GM18499 (cell line): ENCODE data around the gene PLA2G12A.

Experiments
- ATAC-seq: cut with Tn5 transposase; IDR thresholded peaks from one replicate; pipeline ENCODE4 v1.9.1; 2021; ENCODE audit warnings: moderate number of reproducible peaks; ENCODE audit not compliant: insufficient read depth, unreplicated experiment

The PLA2G12A gene

GRCh38 chr4:109729718-109730618 lies at the start of gene PLA2G12A:
PLA2G12A (minus strand) TSS chr4:109730070; CDS start chr4:109729809, 261 bp downstream.
- peak; percentile 54 for ATAC-seq

GRCh38 chr4:109764789-109765402 lies 35.0 kb upstream of the PLA2G12A start:
- no peak for ATAC-seq

- no peak for ATAC-seq
These were observed 34.5 kb upstream of the PLA2G12A start for GRCh38 chr4:109764376-109764775.

DNA sequence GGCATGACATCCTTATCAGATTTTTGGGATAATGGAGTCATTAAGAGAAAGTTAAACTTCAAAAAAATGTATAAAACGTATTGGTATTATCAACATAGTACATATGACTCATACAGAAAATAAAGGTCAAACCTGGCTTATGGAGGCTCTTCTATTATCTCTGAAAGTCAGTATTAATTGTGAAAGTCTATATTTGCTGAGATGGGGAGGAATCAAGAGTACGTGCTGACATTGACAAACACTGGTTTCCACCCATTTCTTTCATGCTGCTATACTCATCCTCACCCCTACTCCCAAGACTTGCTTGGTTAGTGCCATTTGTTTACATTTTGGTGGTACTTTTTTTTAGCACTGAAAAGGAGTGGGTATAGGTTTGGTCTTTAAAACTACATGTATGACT lies 30.8 kb upstream of the PLA2G12A start:
- no peak for ATAC-seq

- no peak for ATAC-seq
These were observed 25.8 kb upstream of the PLA2G12A start for GRCh38 chr4:109755656-109756055.

DNA sequence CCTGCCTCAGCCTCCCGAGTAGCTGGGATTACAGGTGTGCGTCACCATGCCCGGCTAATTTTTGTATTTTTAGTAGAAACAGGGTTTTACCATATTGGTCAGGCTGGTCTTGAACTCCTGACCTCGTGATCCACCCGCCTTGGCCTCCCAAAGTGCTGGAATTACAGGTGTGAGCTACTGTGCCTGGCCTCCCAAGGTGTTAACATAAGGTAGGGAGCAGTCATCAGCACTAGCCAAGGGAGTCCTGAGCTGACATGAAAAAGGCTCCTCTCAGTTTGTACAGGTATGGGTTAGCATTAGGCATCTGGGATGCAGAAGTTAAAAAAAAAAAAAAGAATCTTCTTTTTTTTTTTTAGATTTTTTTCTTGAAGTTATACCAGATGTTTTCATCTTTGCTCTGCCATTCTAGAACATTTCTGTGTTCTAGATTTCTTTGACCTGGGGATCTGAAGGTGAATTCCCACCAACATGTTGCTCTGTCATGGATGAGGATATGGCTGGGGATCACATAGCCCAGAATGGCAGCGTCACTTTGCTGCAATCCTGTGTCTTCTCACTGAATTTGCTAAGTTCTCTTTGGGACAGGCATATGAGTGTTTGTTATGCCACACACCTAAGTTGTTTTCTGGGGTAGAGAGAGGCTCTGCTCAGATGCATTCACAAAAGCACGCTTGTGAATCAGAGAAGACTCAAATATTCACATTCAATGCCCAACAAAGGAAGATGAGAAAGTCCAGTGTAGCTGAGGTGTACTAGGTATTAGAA lies 24.4 kb upstream of the PLA2G12A start:
- ATAC-seq: no peak

GRCh38 chr4:109752525-109752924 lies 22.7 kb upstream of the PLA2G12A start:
- ATAC-seq: no peak

DNA sequence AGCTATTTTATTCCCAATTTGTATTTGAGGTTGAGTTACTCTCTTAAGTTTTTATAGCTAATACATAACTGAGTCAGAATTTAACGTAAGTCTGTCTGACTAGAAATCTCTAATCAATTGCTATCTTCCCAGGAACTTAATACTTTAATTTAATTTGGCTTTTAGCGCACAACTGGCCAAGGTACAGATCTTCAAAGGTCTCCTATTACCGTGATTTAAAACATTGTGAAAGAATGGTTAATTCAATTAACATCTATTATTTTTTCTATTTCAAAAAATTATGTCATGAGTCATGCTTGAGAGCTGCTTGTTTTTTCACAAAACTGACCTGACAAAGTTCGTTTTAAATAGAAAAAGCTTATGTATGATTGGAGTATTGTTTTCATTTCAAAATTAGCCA lies 22.0 kb upstream of the PLA2G12A start:
- no peak for ATAC-seq

GRCh38 chr4:109750652-109751244 lies 20.9 kb upstream of the PLA2G12A start:
- no peak for ATAC-seq

DNA sequence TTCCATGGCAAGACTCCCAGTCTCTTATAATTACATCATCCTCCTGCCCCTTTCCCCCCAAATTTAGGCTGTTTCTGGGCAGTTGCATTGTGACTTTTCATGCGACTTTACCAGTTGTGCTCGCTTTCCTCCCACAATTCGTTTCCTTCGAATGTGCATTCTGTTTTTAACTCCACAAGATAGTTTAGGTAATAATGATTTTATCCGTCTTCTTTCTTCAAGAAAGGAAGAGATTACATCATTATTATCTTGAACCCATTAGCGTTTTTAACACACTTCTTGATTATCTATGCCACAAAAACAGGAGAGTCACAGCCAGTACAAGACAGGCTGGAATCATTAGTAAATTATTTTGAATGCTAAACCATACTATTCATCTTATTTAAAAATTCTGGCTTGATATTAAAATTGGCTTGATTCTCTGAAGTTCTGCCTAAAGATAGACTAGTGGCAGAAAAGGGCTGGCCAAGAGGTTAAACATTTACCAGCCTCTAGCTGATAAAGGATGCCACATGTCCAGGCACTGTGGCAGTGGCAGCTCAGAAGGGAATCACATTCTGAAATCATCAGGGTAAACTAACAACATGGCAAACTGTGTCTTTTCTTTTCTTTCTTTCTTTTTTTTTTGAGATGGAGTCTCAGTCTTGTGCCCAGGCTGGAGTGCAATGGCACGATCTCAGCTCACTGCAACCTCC lies 19.7 kb upstream of the PLA2G12A start:
- ATAC-seq: no peak

- no peak for ATAC-seq
These were observed 18.2 kb upstream of the PLA2G12A start for GRCh38 chr4:109748114-109748513.

- no peak for ATAC-seq
These were observed 16.9 kb upstream of the PLA2G12A start for GRCh38 chr4:109746728-109747127.

GRCh38 chr4:109745830-109746229 lies 16.0 kb upstream of the PLA2G12A start:
- ATAC-seq: no peak

DNA sequence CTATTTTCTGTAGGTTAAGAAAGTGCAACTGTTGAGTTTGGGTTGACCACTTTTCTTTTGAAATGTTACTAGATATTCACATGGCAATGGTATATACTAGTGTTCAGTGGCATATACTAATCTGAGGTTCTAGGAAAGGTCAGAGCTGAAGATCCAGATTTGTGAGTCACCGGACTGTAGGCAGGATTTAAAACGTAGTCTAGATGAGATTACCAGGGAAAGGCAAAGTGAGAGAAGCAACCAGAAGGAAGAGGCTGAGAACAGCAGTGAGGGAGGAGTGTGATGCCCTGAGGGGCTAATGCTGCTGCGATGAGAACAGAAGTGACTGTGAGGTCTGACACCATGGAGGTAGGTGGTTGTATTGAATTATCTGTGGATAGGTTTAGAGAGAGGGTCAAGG lies 9.7 kb upstream of the PLA2G12A start:
- ATAC-seq: no peak

GRCh38 chr4:109738104-109738872 lies 8.4 kb upstream of the PLA2G12A start:
- no peak for ATAC-seq

GRCh38 chr4:109735566-109736365 lies 5.9 kb upstream of the PLA2G12A start:
- no peak for ATAC-seq

- no peak for ATAC-seq
These were observed 3.9 kb upstream of the PLA2G12A start for GRCh38 chr4:109733728-109734127.
